ENCODE results near the gene DLGAP5.

DLGAP5 gene

GRCh38 chr14:55157080-55157479, 34.3 kb downstream of the DLGAP5 start:
- no peak for TF ChIP-seq CTCF (IDR thresholded peaks at IDR 0.05; ENCODE audit: low read depth, low read length, missing control alignments)
- no peak for DNase-seq (ENCODE audit: extremely low read depth, low read depth)
- no peak overlapping the region for H3K4me3 ChIP-seq (replicated peaks; ENCODE audit: low read depth, low read length)

- no peak for DNase-seq (ENCODE audit: extremely low read depth, low read depth)
- TF ChIP-seq CTCF (IDR thresholded peaks at IDR 0.05; ENCODE audit: low read depth, low read length, missing control alignments): no peak
- no peak overlapping the region for H3K4me3 ChIP-seq (replicated peaks; ENCODE audit: low read depth, low read length)
These were observed 37.4 kb downstream of the DLGAP5 start for GRCh38 chr14:55153951-55154350.

- H3K4me3 ChIP-seq (replicated peaks; ENCODE audit: low read depth, low read length): no peak overlapping the region
- no peak for DNase-seq (ENCODE audit: extremely low read depth, low read depth)
- TF ChIP-seq CTCF (IDR thresholded peaks at IDR 0.05; ENCODE audit: low read depth, low read length, missing control alignments): no peak
These were observed 39.2 kb downstream of the DLGAP5 start for GRCh38 chr14:55152052-55152753.

GRCh38 chr14:55151601-55152000, 39.8 kb downstream of the DLGAP5 start:
- no peak for DNase-seq (ENCODE audit: extremely low read depth, low read depth)
- TF ChIP-seq CTCF (IDR thresholded peaks at IDR 0.05; ENCODE audit: low read depth, low read length, missing control alignments): no peak

GRCh38 chr14:55146425-55146824, 45.0 kb downstream of the DLGAP5 start:
- no peak for TF ChIP-seq CTCF (IDR thresholded peaks at IDR 0.05; ENCODE audit: low read depth, low read length, missing control alignments)
- no peak for DNase-seq (ENCODE audit: extremely low read depth, low read depth)
- no peak overlapping the region for H3K4me3 ChIP-seq (replicated peaks; ENCODE audit: low read depth, low read length)

More at GRCh38 chr14:55151601-55152000, 39.8 kb downstream of the DLGAP5 start:
- H3K4me3 ChIP-seq (replicated peaks; ENCODE audit: low read depth, low read length): no peak overlapping the region

- no peak for TF ChIP-seq CTCF (IDR thresholded peaks at IDR 0.05; ENCODE audit: low read depth, low read length, missing control alignments)
These were observed 48.9 kb downstream of the DLGAP5 start for GRCh38 chr14:55142466-55142865.

GRCh38 chr14:55141825-55142224, 49.6 kb downstream of the DLGAP5 start:
- no peak for TF ChIP-seq CTCF (IDR thresholded peaks at IDR 0.05; ENCODE audit: low read depth, low read length, missing control alignments)
- H3K4me3 ChIP-seq (replicated peaks; ENCODE audit: low read depth, low read length): no peak overlapping the region
- DNase-seq (ENCODE audit: extremely low read depth, low read depth): no peak

More at GRCh38 chr14:55142466-55142865, 48.9 kb downstream of the DLGAP5 start:
- H3K4me3 ChIP-seq (replicated peaks; ENCODE audit: low read depth, low read length): no peak overlapping the region
- no peak for DNase-seq (ENCODE audit: extremely low read depth, low read depth)
